ENCODE results near the gene SPPL2B. TPM values are rescaled to one million over a fixed set of nuclear protein-coding genes. Genes with fewer than 3 reads are reported as not detected.

SPPL2B gene
- total RNA-seq, 5 donors from 2014 or later (not counting 1 experiment from before 2014, with no cell fraction given): 96.5 to 173 (median 133) TPM

DNA sequence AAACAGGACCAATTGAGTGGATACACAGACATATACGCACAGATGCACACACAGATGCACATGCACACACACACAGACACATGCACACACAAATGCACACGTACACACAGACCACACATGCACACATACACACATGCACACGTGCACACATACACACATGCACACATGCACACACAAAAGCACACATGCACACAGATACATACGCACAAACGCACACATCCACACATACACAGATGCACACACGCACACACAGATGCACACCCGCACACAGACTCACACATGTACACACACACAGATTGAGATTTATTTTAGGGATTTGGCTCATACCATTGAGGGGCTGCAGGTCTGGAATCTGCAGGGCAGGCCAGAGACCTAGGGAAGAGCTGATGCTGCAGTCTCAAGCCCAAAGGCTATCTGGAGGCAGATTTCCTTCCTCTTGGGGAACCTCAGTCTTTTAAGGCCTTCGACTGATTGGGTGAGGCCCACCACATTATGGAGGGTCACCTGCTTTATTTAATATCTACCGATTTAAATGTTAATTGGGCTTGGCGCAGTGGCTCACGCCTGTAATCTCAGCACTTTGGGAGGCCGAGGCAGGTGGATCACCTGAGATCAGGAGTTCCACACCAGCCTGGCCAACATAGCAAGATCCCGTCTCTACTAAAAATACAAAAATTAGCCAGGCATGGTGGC lies 54.2 kb downstream of the SPPL2B start:
- no peak overlapping the region for H3K27ac Mint-ChIP-seq
- no peak for ATAC-seq (replicated peaks in 1 of 4)

DNA sequence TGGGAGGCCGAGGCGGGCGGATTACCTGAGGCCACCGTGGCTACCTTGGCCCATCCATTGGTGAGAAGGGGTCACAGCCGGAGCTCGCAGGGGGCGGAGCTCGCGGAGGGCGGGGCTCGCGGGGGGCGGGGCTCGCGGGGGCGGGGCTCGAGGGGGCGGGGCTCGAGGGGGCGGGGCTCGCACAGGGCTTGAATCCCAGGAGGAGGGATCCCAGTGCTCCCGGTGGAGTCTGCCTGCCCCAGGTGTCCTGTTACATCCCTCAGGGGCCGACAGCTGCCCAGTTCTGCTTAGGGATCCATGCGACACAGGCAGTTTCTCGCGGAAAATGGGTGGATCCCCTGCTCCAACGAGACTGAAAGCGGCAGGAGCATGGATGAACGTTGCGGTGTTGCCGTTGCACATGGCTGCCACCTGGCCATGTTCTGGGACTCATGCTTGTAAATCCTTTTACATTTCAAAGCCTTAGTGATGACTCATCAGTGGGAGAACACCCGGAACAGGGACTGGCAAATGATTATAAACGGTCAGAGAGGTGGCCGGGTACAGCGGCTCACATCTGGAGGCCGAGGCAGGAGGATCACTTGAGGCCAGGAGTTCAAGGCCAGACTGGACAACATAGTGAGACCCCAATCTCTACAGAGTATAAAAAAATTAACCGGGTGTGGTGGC lies 56.7 kb downstream of the SPPL2B start:
- Mint-ChIP-seq H3K4me3 (no peak overlapping the region), H3K4me1 (no peaks in the 10 kb centered on the region), H3K27me3 (peaks cover 4 to 5% of the 10 kb centered on the region in 2 donors), H3K36me3 (no peaks in the 10 kb centered on the region), H3K27ac (no peak overlapping the region), H3K9me3 (peaks cover 0 to 5% (median 4%) of the 10 kb centered on the region in 3 donors)
- 50% methylated on average over 20 of the region's 37 CpGs for WGBS (ENCODE audit: insufficient coverage)
- no peaks in the 10 kb centered on the region for H3K4me1 ChIP-seq (ENCODE audit: control insufficient read depth in 1 of 2, extremely low read depth in 1 of 2, insufficient read depth in 2 of 2, low read length in 2 of 2)
- POLR2A ChIA-PET: no interaction called here
- CTCF ChIA-PET: interaction anchor here (0.6 to 0.7 kb wide), 2 partner anchors 41 to 229 kb away, joined by 3 read pairs; no protein-coding TSS in a partner anchor
- H3K4me3 ChIP-seq (ENCODE audit: control insufficient read depth in 1 of 2, extremely low read depth in 1 of 2, low read length in 1 of 2): no peak overlapping the region
- H3K27me3 ChIP-seq (replicated peaks in 1 of 2; ENCODE audit: control insufficient read depth in 2 of 2, extremely low read depth in 1 of 2, insufficient read depth in 2 of 2, low read length in 1 of 2): peaks cover 0 to 35% of the 10 kb centered on the region in 2 experiments
- DNase-seq (peak in 3 of 35 experiments; percentile 3 to 18 (median 12)), ATAC-seq (replicated peaks in 1 of 4) (no peak)
- H3K27ac ChIP-seq (ENCODE audit: low read length): no peak overlapping the region
- H3K9me3 ChIP-seq: no peaks in the 10 kb centered on the region
- H3K36me3 ChIP-seq (ENCODE audit: control insufficient read depth in 2 of 2, extremely low read depth in 1 of 2, insufficient read depth in 1 of 2, low read length in 1 of 2): no peaks in the 10 kb centered on the region

More for the DNA sequence above, 54.2 kb downstream of the SPPL2B start:
- H3K27me3 ChIP-seq (replicated peaks in 1 of 2; ENCODE audit: control insufficient read depth in 2 of 2, extremely low read depth in 1 of 2, insufficient read depth in 2 of 2, low read length in 1 of 2): peaks cover 0 to 34% of the 10 kb centered on the region in 2 experiments
- H3K4me3 ChIP-seq (ENCODE audit: control insufficient read depth in 1 of 2, extremely low read depth in 1 of 2, low read length in 1 of 2): no peak overlapping the region
- no peak overlapping the region for H3K4me3 Mint-ChIP-seq
- CTCF ChIA-PET: no interaction called here
- H3K9me3 ChIP-seq: no peaks in the 10 kb centered on the region
- peaks cover 4 to 5% of the 10 kb centered on the region in 2 donors for H3K27me3 Mint-ChIP-seq
- H3K36me3 ChIP-seq (ENCODE audit: control insufficient read depth in 2 of 2, extremely low read depth in 1 of 2, insufficient read depth in 1 of 2, low read length in 1 of 2): no peaks in the 10 kb centered on the region
- H3K9me3 Mint-ChIP-seq: peaks cover 0 to 14% (median 4%) of the 10 kb centered on the region in 3 donors
- H3K4me1 Mint-ChIP-seq: peaks cover 0 to 8% (median 0%) of the 10 kb centered on the region in 3 donors
- H3K27ac ChIP-seq (ENCODE audit: low read length): no peak overlapping the region
- POLR2A ChIA-PET: no interaction called here
- DNase-seq: no peak
- 84% methylated on average over 6 of the region's 13 CpGs for WGBS (ENCODE audit: insufficient coverage)
- no peaks in the 10 kb centered on the region for H3K36me3 Mint-ChIP-seq
- H3K4me1 ChIP-seq (ENCODE audit: control insufficient read depth in 1 of 2, extremely low read depth in 1 of 2, insufficient read depth in 2 of 2, low read length in 2 of 2): no peaks in the 10 kb centered on the region

DNA sequence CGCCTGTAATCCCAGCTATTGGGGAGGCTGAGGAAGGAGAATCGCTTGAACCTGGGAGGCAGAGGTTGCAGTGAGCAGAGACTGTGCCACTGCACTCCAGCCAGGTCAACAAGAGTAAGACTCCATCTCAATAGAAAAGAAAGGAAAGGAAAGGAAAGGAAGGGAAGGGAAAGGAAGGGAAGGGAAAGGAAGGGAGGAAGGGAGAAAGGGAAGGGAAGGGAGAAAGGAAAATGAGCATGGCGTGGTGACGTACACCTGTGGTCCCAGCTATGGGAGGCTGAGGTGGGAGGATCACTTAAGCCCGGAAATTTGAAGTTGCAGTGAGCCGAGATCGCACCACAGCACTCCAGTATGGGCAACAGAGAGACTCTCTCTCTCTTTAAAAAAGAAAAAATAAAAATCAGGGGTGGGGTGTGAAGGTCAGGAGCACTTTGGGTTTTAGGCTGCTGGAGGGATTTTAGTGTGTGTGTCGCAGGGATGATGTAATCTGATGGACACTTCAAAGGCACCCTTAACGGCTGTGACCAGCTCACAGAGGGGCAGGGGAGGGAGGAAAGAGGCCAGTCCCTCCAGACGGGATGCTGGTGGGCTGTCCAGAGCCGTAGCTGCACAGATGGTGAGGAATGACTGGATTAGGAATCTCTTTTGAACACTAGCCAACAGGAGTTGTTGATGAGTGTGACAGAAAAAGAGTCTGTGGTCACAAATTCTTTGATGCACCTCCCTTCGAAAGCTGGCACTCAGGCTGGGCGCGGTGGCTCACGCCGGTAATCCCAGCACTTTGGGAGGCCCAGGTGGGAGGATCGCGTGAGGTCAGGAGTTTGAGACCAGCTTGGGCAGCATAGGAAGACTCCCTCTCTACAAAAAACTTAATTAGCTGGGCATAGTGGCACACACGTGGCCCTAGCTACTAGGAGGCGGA lies 59.1 kb downstream of the SPPL2B start:
- ATAC-seq (replicated peaks in 1 of 4): no peak
- WGBS (ENCODE audit: insufficient coverage): 78% methylated on average over 12 of the region's 20 CpGs

DNA sequence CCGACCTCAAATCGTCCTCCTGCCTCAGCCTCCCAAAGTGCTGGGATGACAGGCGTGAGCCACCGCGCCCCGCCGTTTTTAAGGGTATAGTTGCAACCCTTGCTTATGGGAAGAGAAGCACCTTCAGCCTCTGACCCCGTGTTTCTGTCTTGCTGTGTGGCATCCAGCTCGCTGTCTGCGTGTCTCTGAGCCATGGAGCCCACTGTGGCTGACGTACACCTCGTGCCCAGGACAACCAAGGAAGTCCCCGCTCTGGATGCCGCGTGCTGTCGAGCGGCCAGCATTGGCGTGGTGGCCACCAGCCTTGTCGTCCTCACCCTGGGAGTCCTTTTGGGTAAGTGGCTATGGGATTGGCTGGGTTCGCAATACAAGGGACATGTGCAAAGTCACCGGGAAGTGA lies 61.1 kb downstream of the SPPL2B start:
- H3K4me1 ChIP-seq (ENCODE audit: control insufficient read depth in 1 of 2, extremely low read depth in 1 of 2, insufficient read depth in 2 of 2, low read length in 2 of 2): peaks cover 0 to 8% of the 10 kb centered on the region in 2 experiments
- H3K27me3 Mint-ChIP-seq: peaks cover 0 to 7% of the 10 kb centered on the region in 2 donors
- WGBS (ENCODE audit: insufficient coverage): 88% methylated on average over 19 of the region's 21 CpGs
- H3K9me3 ChIP-seq: no peaks in the 10 kb centered on the region
- H3K36me3 Mint-ChIP-seq: no peaks in the 10 kb centered on the region
- no peaks in the 10 kb centered on the region for H3K9me3 Mint-ChIP-seq
- no peaks in the 10 kb centered on the region for H3K36me3 ChIP-seq (ENCODE audit: control insufficient read depth in 2 of 2, extremely low read depth in 1 of 2, insufficient read depth in 1 of 2, low read length in 1 of 2)
- H3K27ac Mint-ChIP-seq: no peak overlapping the region
- no peak overlapping the region for H3K4me3 Mint-ChIP-seq
- peaks cover 0 to 23% of the 10 kb centered on the region in 2 experiments for H3K27me3 ChIP-seq (replicated peaks in 1 of 2; ENCODE audit: control insufficient read depth in 2 of 2, extremely low read depth in 1 of 2, insufficient read depth in 2 of 2, low read length in 1 of 2)
- no peak overlapping the region for H3K4me3 ChIP-seq (ENCODE audit: control insufficient read depth in 1 of 2, extremely low read depth in 1 of 2, low read length in 1 of 2)
- no peak for ATAC-seq (replicated peaks in 1 of 4)
- ChIA-PET CTCF (no interaction called here), POLR2A (interaction anchor here in 1 of 2 donors (0.6 kb wide), 1 partner anchor 152 kb away, joined by 9 read pairs; no protein-coding TSS in a partner anchor)
- peaks cover 2 to 6% (median 3%) of the 10 kb centered on the region in 3 donors for H3K4me1 Mint-ChIP-seq
- no peak for DNase-seq
- no peak overlapping the region for H3K27ac ChIP-seq (ENCODE audit: low read length)

More for the DNA sequence above, 59.1 kb downstream of the SPPL2B start:
- no peak for DNase-seq
- ChIA-PET CTCF (no interaction called here), POLR2A (no interaction called here)
- H3K4me1 ChIP-seq (ENCODE audit: control insufficient read depth in 1 of 2, extremely low read depth in 1 of 2, insufficient read depth in 2 of 2, low read length in 2 of 2): peaks cover 0 to 3% of the 10 kb centered on the region in 2 experiments
- peaks cover 0 to 34% of the 10 kb centered on the region in 2 experiments for H3K27me3 ChIP-seq (replicated peaks in 1 of 2; ENCODE audit: control insufficient read depth in 2 of 2, extremely low read depth in 1 of 2, insufficient read depth in 2 of 2, low read length in 1 of 2)
- Mint-ChIP-seq H3K27ac (no peak overlapping the region), H3K36me3 (no peaks in the 10 kb centered on the region), H3K27me3 (peaks cover 0 to 5% of the 10 kb centered on the region in 2 donors), H3K4me3 (no peak overlapping the region), H3K9me3 (no peaks in the 10 kb centered on the region), H3K4me1 (peaks cover 2 to 6% (median 3%) of the 10 kb centered on the region in 3 donors)
- no peak overlapping the region for H3K27ac ChIP-seq (ENCODE audit: low read length)
- no peaks in the 10 kb centered on the region for H3K36me3 ChIP-seq (ENCODE audit: control insufficient read depth in 2 of 2, extremely low read depth in 1 of 2, insufficient read depth in 1 of 2, low read length in 1 of 2)
- H3K9me3 ChIP-seq: no peaks in the 10 kb centered on the region
- H3K4me3 ChIP-seq (ENCODE audit: control insufficient read depth in 1 of 2, extremely low read depth in 1 of 2, low read length in 1 of 2): no peak overlapping the region

DNA sequence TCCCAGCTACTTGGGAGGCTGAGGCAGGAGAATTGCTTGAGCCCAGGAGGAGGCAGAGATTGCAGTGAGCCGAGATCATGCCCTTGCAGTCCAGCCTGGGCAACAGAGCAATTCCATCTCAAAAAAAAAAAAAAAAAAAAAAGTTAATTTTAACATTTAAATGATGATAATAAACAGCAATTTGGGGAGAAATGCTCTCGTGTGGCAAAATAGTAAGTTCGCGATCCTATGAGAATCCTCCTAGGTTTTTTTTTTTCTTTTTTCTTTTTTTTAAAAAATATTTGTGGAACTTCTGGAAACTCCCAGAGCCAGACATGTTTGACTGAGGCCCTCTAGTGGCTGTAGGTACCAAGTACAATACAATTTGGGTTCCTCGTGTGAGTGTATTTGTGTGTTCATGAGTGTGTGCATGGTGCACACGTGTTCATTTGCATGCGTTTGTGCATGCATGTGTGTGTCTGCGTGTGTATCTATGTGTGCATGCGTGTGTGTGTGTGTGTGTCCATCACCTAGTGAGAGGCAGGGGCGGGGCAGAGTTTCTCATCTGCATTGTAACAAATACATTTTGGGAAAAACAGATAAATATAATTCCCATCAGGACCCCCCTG lies 62.7 kb downstream of the SPPL2B start:
- peaks cover 2 to 6% (median 3%) of the 10 kb centered on the region in 3 donors for H3K4me1 Mint-ChIP-seq
- POLR2A ChIA-PET: no interaction called here

More for the DNA sequence above, 62.7 kb downstream of the SPPL2B start:
- Mint-ChIP-seq H3K36me3 (no peaks in the 10 kb centered on the region), H3K27me3 (peaks cover 0 to 7% of the 10 kb centered on the region in 2 donors), H3K4me3 (no peak overlapping the region), H3K27ac (no peak overlapping the region), H3K9me3 (no peaks in the 10 kb centered on the region)
- Histone ChIP-seq H3K4me3 (ENCODE audit: control insufficient read depth in 1 of 2, extremely low read depth in 1 of 2, low read length in 1 of 2) (no peak overlapping the region), H3K27me3 (replicated peaks in 1 of 2; ENCODE audit: control insufficient read depth in 2 of 2, extremely low read depth in 1 of 2, insufficient read depth in 2 of 2, low read length in 1 of 2) (peaks cover 0 to 25% of the 10 kb centered on the region in 2 experiments), H3K4me1 (ENCODE audit: control insufficient read depth in 1 of 2, extremely low read depth in 1 of 2, insufficient read depth in 2 of 2, low read length in 2 of 2) (peaks cover 0 to 11% of the 10 kb centered on the region in 2 experiments), H3K36me3 (ENCODE audit: control insufficient read depth in 2 of 2, extremely low read depth in 1 of 2, insufficient read depth in 1 of 2, low read length in 1 of 2) (no peaks in the 10 kb centered on the region), H3K9me3 (no peaks in the 10 kb centered on the region), H3K27ac (ENCODE audit: low read length) (no peak overlapping the region)
- WGBS (ENCODE audit: insufficient coverage): 0% methylated on average over 1 of the region's 10 CpGs
- peak in 31 of 35 experiments; percentile 3 to 79 (median 22) for DNase-seq
- CTCF ChIA-PET: interaction anchor here (0.7 kb wide), 2 partner anchors 231 to 1960 kb away, joined by 6 to 8 read pairs; no protein-coding TSS in a partner anchor
- ATAC-seq (replicated peaks in 1 of 4): peak; percentile 68 to 75 (median 69)
